Stimulated activated CD4-positive, alpha-beta T cell treated with anti-CD3 and anti-CD28 coated beads, TNF-alpha, amount 100 ng/mL, for 24 hours (primary cell): ENCODE results near the gene GDF10.

Experiments used
- DNase-seq, 3 experiments: peaks; one replicate each; pipeline ENCODE4 v3.0.0-alpha.2; 2020; ENCODE audit warnings: low read depth in 3 of 3

The GDF10 gene

GRCh38 chr10:47333532-47333931 lies 33.5 kb downstream of the GDF10 start:
- no peak for DNase-seq

GRCh38 chr10:47334466-47335295 lies 34.7 kb downstream of the GDF10 start:
- no peak for DNase-seq

GRCh38 chr10:47335906-47336305 lies 35.9 kb downstream of the GDF10 start:
- no peak for DNase-seq

DNA sequence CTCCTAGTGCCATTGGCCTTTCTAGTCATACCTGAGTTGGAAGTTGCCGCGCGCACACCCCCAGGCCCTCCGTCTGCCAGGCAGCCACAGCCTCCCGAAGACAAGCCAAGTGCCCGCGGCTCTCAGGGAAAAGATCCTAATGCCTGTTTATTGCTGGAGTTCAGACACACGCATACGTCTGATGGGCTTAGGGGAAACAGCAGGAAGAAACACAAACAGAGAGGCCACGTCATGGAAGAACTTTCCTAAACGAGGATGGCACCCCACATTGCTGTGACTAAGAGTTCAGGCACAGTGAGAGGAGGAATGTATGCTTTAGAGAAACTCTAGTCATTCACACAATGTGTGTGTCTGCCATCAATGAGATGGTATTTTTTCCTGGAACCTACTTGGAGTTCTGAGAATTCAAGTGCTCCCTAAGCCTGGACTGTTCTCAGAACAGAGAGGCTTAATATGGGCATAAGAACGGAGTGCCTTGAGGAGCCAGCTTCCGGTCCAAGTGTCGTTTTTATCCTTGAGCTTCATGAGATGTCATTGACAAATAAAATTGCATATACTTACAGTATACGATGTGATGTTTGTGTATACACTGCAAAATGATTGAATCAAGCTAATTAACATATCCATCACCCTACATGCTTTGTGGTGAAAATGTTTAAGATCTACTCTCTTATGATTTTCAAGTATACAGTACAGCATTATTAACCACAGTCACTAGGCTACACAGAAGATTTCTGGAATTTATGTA lies 36.6 kb downstream of the GDF10 start:
- DNase-seq = no peak

DNA sequence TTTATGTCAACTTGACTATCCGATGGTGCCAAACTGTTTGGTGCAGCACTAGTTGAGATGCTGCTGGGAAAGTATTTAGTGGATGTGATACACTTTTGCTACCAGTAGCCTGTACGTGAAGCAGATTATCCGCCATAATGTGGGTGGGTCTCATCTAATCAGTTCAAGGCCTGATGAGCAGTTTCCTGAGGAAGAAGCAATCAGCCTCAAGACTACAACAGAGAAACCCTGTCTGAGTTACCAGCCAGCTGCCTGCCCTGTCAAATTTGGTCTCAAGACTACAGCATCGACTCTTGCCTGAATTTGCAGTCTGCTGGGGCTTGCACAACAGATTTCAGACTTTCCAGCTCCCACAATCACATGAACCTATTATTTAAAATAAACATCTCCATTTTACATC lies 37.3 kb downstream of the GDF10 start:
- no peak for DNase-seq

DNA sequence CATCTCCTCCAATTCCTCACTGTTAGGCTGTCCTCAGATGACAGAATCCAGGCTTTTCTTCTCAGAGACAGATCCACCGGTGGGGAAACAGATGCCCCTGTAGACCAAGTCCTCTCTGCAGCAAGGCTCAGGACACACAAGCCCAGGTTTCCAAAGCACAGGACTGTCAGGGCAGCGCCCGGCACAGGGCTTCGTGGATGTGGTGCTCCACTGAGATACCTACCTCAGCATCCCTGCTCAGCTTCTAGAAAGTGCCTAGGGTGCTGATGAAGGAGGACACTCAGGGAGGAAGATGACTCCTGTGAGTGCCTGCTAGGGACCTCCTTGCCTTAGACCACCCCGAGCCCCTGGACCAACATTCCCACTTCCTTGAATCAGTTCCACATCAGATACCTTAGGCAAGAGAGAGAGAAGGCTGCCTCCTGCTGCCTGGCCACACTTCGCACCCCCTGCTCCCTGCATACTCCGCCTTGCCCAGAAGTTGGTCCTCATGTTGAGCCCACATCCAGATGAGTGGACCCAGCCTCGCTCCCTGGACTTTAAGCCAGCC lies 39.3 kb downstream of the GDF10 start:
- no peak for DNase-seq

DNA sequence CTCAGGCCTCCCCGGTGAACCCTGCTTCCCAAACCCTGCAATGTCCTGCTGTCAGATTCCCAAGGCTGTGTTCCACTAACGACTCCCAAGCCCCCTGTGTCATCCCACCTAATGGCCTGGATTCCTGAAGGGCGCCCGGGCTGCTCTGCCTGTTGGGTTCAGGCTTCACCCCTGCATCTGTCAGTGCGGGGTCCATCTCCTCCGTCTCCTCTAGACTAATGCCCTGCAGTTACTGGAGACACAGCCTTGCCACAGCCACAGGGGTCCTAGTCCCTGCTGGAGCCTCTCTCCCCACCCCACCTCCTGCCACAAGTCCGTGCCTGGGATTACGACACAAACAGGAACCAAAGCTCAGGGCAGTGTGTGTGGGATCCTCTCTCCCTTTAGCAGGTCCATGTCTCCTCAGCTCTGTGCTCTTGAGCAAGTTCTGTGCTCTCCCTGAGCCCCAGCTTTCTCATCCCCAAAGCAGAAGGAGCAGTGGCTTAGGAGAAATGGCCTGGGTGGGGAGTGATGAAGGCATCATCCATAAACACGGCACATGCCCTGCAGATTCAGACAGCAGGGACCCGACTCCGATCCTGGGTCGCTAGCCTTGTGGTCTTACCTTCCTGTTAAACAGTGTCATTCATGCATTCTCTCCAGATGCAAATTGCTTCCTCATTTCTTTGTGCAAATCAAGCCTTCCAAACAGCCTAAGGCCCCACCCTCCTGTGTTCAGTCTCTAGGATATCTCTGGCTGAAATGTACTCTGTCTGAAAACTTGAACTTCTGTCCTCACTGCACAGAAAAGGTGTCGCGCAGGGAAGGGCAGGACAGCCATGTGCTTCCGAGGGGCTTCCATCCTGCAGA lies 40.0 kb downstream of the GDF10 start:
- no peak for DNase-seq

GRCh38 chr10:47340608-47341170 lies 40.7 kb downstream of the GDF10 start:
- DNase-seq = peak; percentile 57 to 67 (median 58)

GRCh38 chr10:47344996-47345870 lies 45.2 kb downstream of the GDF10 start:
- no peak for DNase-seq

GRCh38 chr10:47346581-47347302 lies 46.7 kb downstream of the GDF10 start:
- DNase-seq = no peak

- no peak for DNase-seq
Measured at GRCh38 chr10:47347303-47347675, 47.3 kb downstream of the GDF10 start.

- DNase-seq = no peak
Measured at GRCh38 chr10:47348138-47348651, 48.2 kb downstream of the GDF10 start, which contains the start of gene RBP3. TSS of gene RBP3 (plus strand) at chr10:47348363. CDS start at chr10:47348485, 122 bp downstream.

DNA sequence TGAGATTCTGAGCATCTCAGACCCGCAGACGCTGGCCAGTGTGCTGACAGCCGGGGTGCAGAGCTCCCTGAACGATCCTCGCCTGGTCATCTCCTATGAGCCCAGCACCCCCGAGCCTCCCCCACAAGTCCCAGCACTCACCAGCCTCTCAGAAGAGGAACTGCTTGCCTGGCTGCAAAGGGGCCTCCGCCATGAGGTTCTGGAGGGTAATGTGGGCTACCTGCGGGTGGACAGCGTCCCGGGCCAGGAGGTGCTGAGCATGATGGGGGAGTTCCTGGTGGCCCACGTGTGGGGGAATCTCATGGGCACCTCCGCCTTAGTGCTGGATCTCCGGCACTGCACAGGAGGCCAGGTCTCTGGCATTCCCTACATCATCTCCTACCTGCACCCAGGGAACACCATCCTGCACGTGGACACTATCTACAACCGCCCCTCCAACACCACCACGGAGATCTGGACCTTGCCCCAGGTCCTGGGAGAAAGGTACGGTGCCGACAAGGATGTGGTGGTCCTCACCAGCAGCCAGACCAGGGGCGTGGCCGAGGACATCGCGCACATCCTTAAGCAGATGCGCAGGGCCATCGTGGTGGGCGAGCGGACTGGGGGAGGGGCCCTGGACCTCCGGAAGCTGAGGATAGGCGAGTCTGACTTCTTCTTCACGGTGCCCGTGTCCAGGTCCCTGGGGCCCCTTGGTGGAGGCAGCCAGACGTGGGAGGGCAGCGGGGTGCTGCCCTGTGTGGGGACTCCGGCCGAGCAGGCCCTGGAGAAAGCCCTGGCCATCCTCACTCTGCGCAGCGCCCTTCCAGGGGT lies 48.9 kb downstream of the GDF10 start:
- no peak for DNase-seq

DNA sequence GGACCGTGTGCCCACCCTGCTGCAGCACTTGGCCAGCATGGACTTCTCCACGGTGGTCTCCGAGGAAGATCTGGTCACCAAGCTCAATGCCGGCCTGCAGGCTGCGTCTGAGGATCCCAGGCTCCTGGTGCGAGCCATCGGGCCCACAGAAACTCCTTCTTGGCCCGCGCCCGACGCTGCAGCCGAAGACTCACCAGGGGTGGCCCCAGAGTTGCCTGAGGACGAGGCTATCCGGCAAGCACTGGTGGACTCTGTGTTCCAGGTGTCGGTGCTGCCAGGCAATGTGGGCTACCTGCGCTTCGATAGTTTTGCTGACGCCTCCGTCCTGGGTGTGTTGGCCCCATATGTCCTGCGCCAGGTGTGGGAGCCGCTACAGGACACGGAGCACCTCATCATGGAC lies 49.5 kb downstream of the GDF10 start:
- DNase-seq = no peak

GRCh38 chr10:47349941-47350371 lies 50.0 kb downstream of the GDF10 start:
- no peak for DNase-seq

- no peak for DNase-seq
Measured at GRCh38 chr10:47350671-47351640, 51.0 kb downstream of the GDF10 start.
